Dedifferentiated amniotic fluid mesenchymal stem cell (primary cell): ENCODE data around the gene PGAM2.

Experiments
- DNase-seq: peaks from one replicate; pipeline ENCODE4 v3.0.0-alpha.2; 2016; ENCODE audit errors: extremely low spot score

The PGAM2 gene

GRCh38 chr7:44085546-44085945, 20.2 kb upstream of the PGAM2 start:
- DNase-seq: no peak

- no peak for DNase-seq
These were observed 19.3 kb upstream of the PGAM2 start for GRCh38 chr7:44084701-44085100.

GRCh38 chr7:44083796-44084195, 18.4 kb upstream of the PGAM2 start:
- no peak for DNase-seq

GRCh38 chr7:44082541-44083207, 17.3 kb upstream of the PGAM2 start:
- DNase-seq: peak; percentile 99

GRCh38 chr7:44081266-44081748, 15.9 kb upstream of the PGAM2 start:
- DNase-seq: no peak

- no peak for DNase-seq
These were observed 15.4 kb upstream of the PGAM2 start for GRCh38 chr7:44080686-44081265.

- DNase-seq: no peak
These were observed 14.8 kb upstream of the PGAM2 start for GRCh38 chr7:44080118-44080517.

- DNase-seq: no peak
These were observed 14.1 kb upstream of the PGAM2 start for GRCh38 chr7:44079331-44080021.

GRCh38 chr7:44078521-44078920, 13.2 kb upstream of the PGAM2 start:
- DNase-seq: no peak

- no peak for DNase-seq
These were observed 12.3 kb upstream of the PGAM2 start for GRCh38 chr7:44077681-44078091.

- no peak for DNase-seq
These were observed 11.7 kb upstream of the PGAM2 start for GRCh38 chr7:44077061-44077460.

- no peak for DNase-seq
These were observed 10.9 kb upstream of the PGAM2 start for GRCh38 chr7:44076101-44076895.

GRCh38 chr7:44075296-44076075, 10.1 kb upstream of the PGAM2 start:
- DNase-seq: no peak

GRCh38 chr7:44074349-44074695, 9.0 kb upstream of the PGAM2 start:
- DNase-seq: no peak

GRCh38 chr7:44073664-44074348, 8.4 kb upstream of the PGAM2 start:
- DNase-seq: no peak

GRCh38 chr7:44072364-44073231, 7.2 kb upstream of the PGAM2 start:
- DNase-seq: peak; percentile 76

GRCh38 chr7:44071726-44072363, 6.5 kb upstream of the PGAM2 start:
- DNase-seq: no peak

GRCh38 chr7:44068054-44068453, 2.7 kb upstream of the PGAM2 start:
- DNase-seq: no peak
